ENCODE results near the gene FSHR.

DNA sequence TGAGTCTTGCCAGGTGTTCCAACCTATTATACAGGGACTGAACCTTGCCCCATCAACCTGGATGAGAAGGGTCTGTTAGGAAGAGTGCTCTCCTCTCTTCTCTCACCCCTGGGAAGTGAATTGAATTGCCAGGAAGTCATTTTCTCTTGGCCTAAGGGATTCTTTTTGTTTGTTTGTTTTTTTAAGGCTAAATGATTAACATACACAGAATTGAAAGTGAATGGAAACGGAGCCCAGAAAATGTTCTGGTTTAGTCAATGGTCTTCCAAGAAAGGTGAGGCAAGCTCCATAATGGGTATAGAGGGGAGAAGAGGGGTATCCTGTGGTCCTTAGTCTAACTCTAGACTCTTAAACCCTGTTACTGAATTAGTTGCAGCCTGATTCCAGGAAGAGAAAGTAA, 189.1 kb downstream of the FSHR start:
- TF ChIP-seq CTCF (IDR thresholded peaks at IDR 0.05; ENCODE audit: insufficient read depth, low read depth, low read length), result no peak
- no peak for TF ChIP-seq EZH2 (IDR thresholded peaks at IDR 0.05; ENCODE audit: insufficient read depth, low read length)
